Neural cell (in vitro differentiated cells): Measurements from ENCODE around the gene COTL1. TPM values are rescaled to one million over a fixed set of nuclear protein-coding genes. Genes with fewer than 3 reads are reported as not detected.

Experiments used
- H2AFZ ChIP-seq: fragments of 200-600, 300-800 bp; sonication (generic), shearing (Covaris generic); 2 replicates; pipeline ENCODE4 v1.6.0; 2014; ENCODE audit warnings: low read depth, mild to moderate bottlenecking, antibody characterized with exemption, low read length, moderate library complexity
- H3F3A ChIP-seq: fragments of 200-600 bp; shearing (Covaris generic); 2 replicates; pipeline ENCODE4 v1.6.1; 2016; ENCODE audit warnings: mild to moderate bottlenecking, moderate library complexity, mixed read lengths, antibody characterized with exemption, low read length; ENCODE audit not compliant: insufficient read depth, poor library complexity, severe bottlenecking
- H3K27ac ChIP-seq: fragments of 200-600, 300-800 bp; sonication (generic), shearing (Covaris generic); 2 replicates; pipeline ENCODE4 v1.5.1; 2014; ENCODE audit warnings: mild to moderate bottlenecking, low read length, moderate library complexity
- H3K27me3 ChIP-seq: fragments of 300-800, 200-600 bp; sonication (generic), shearing (Covaris generic); 2 replicates; pipeline ENCODE4 v1.6.0; 2014; ENCODE audit warnings: mild to moderate bottlenecking, low read depth, low read length, moderate library complexity; ENCODE audit not compliant: insufficient read depth
- H3K36me3 ChIP-seq: fragments of 300-800, 200-600 bp; sonication (generic), shearing (Covaris generic); 2 replicates; pipeline ENCODE4 v1.5.1; 2014; ENCODE audit warnings: mild to moderate bottlenecking, antibody characterized with exemption, low read length, moderate library complexity; ENCODE audit not compliant: insufficient read depth
- H3K4me2 ChIP-seq: fragments of 300-800, 200-600 bp; sonication (generic), shearing (Covaris generic); 2 replicates; pipeline ENCODE4 v1.6.0; 2014; ENCODE audit warnings: mild to moderate bottlenecking, low read length
- H3K4me3 ChIP-seq: fragments of 300-800, 200-600 bp; sonication (generic), shearing (Covaris generic); 2 replicates; pipeline ENCODE4 v1.5.1; 2014; ENCODE audit warnings: mild to moderate bottlenecking, low read length, moderate library complexity
- H3K79me2 ChIP-seq: fragments of 200-600 bp; shearing (Covaris generic); replicated peaks from 2 replicates; pipeline ENCODE4 v1.6.0; 2014; ENCODE audit warnings: mild to moderate bottlenecking, low read length, moderate library complexity; ENCODE audit not compliant: insufficient read depth
- H3K9ac ChIP-seq: fragments of 300-800, 200-600 bp; sonication (generic), shearing (Covaris generic); 2 replicates; pipeline ENCODE4 v1.6.1; 2016; ENCODE audit warnings: mild to moderate bottlenecking, low read length, mixed read lengths
- H3K9me2 ChIP-seq: fragments of 200-600 bp; shearing (Covaris generic); 2 replicates; pipeline ENCODE4 v1.6.1; 2016; ENCODE audit warnings: mild to moderate bottlenecking, low read length, mixed read lengths; ENCODE audit not compliant: insufficient read depth
- H3K9me3 ChIP-seq: fragments of 200-600, 300-800 bp; sonication (generic), shearing (Covaris generic); 2 replicates; pipeline ENCODE4 v1.6.1; 2016; ENCODE audit warnings: mild to moderate bottlenecking, mixed run types, low read length, moderate library complexity, mixed read lengths
- H4K20me1 ChIP-seq: fragments of 200-600 bp; shearing (Covaris generic); 2 replicates; pipeline ENCODE4 v1.6.1; 2016; ENCODE audit warnings: mild to moderate bottlenecking, mixed run types; ENCODE audit not compliant: insufficient read depth
- EP300 ChIP-seq: fragments of 450-650 bp; conservative IDR thresholded peaks from 2 replicates; pipeline ENCODE4 v1.6.1; 2014; ENCODE audit warnings: antibody characterized with exemption, mild to moderate bottlenecking, moderate library complexity; ENCODE audit not compliant: poor library complexity, severe bottlenecking
- EZH2 ChIP-seq: fragments of 200-600, 300-800 bp; shearing (Covaris generic), sonication (generic); IDR thresholded peaks from 2 replicates; pipeline ENCODE4 v1.6.1; 2014; ENCODE audit warnings: antibody characterized with exemption, low read length, borderline replicate concordance, mild to moderate bottlenecking; ENCODE audit not compliant: insufficient read depth, poor library complexity, severe bottlenecking
- MXI1 ChIP-seq: fragments of 450-650 bp; conservative IDR thresholded peaks from 2 replicates; pipeline ENCODE4 v1.6.1; 2014; ENCODE audit warnings: antibody characterized with exemption, mild to moderate bottlenecking; ENCODE audit not compliant: poor library complexity, severe bottlenecking
- POLR2AphosphoS5 ChIP-seq: IDR thresholded peaks from 2 replicates; pipeline ENCODE4 v1.6.1; 2012
- RAD21 ChIP-seq: fragments of 450-650 bp; conservative IDR thresholded peaks from 2 replicates; pipeline ENCODE4 v1.6.1; 2014; ENCODE audit warnings: antibody characterized with exemption, mild to moderate bottlenecking, moderate library complexity
- REST ChIP-seq: IDR thresholded peaks from 2 replicates; pipeline ENCODE4 v1.6.1; 2012; ENCODE audit warnings: borderline replicate concordance
- SMC3 ChIP-seq: fragments of 450-650 bp; conservative IDR thresholded peaks from 2 replicates; pipeline ENCODE4 v1.6.1; 2014; ENCODE audit warnings: antibody characterized with exemption, mild to moderate bottlenecking, moderate library complexity; ENCODE audit not compliant: poor library complexity
- TAF1 ChIP-seq: IDR thresholded peaks from 2 replicates; pipeline ENCODE4 v1.6.1; 2012; ENCODE audit warnings: low read depth
- polyA plus RNA-seq: library from polyadenylated mRNA; depleted of rRNA; stranded (reverse); fragments of >200 nt; gene quantifications from 2 replicates; pipeline ENCODE4 v1.2.3, GENCODE V29; 2014
- TF ChIP-seq, protein P1 (sequence below): fragments of 450-650 bp; IDR thresholded peaks from 2 replicates; pipeline ENCODE4 v1.5.1; 2014; ENCODE audit warnings: antibody characterized with exemption, mild to moderate bottlenecking, moderate library complexity; ENCODE audit not compliant: poor library complexity, severe bottlenecking

Gene COTL1
- polyA plus RNA-seq, 1 donor from 2014 or later: 86.6 TPM

DNA sequence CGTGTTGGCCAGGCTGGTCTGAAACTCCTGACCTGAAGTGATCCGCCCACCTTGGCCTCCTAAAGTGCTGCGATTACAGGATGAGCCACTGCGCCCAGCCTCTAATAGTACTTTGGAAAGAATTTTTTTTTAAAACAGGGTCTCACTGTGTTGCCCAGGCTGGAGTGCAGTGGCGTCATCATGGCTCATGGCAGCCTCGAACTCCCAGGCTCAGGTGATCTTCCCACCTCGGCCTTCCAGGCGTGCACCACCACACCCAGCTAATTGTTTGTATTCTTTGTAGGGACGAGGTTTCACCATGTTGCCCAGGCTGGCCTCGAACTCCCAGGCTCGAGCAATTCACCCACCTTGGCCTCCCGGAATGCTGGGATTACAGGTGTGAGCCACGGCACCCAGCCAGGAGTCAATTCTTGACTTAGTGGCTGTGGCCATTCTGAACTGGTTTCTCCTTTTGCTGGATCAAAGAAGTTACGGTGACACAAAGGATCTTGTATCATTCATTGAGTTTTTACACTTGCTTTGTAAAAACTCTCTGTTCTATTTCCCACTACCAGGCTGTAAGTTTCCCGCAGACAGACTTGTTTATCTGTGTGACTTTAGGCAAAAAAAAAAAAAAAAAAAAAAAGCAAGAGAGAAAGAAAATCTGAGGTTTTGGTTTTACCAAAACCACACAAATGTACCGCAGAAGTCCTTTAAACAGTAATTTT is 12.7 kb upstream of the COTL1 start:
- Histone ChIP-seq H3K9me2 (no peaks in the 10 kb centered on the region), H2AFZ (no peak overlapping the region), H3K9me3 (no peaks in the 10 kb centered on the region), H3K79me2 (no peaks in the 10 kb centered on the region), H3K27ac (no peak overlapping the region), H3K36me3 (no peaks in the 10 kb centered on the region), H3K27me3 (no peaks in the 10 kb centered on the region), H3F3A (no peaks in the 10 kb centered on the region), H3K9ac (no peak overlapping the region), H3K4me2 (no peak overlapping the region), H4K20me1 (no peaks in the 10 kb centered on the region), H3K4me3 (no peak overlapping the region)
- TF ChIP-seq, protein P1, sequence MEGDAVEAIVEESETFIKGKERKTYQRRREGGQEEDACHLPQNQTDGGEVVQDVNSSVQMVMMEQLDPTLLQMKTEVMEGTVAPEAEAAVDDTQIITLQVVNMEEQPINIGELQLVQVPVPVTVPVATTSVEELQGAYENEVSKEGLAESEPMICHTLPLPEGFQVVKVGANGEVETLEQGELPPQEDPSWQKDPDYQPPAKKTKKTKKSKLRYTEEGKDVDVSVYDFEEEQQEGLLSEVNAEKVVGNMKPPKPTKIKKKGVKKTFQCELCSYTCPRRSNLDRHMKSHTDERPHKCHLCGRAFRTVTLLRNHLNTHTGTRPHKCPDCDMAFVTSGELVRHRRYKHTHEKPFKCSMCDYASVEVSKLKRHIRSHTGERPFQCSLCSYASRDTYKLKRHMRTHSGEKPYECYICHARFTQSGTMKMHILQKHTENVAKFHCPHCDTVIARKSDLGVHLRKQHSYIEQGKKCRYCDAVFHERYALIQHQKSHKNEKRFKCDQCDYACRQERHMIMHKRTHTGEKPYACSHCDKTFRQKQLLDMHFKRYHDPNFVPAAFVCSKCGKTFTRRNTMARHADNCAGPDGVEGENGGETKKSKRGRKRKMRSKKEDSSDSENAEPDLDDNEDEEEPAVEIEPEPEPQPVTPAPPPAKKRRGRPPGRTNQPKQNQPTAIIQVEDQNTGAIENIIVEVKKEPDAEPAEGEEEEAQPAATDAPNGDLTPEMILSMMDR: no peak

GRCh38 chr16:84630009-84630408 is 12.1 kb upstream of the COTL1 start:
- H3K4me3 ChIP-seq: no peak overlapping the region
- H3K9me3 ChIP-seq: no peaks in the 10 kb centered on the region
- H4K20me1 ChIP-seq: no peaks in the 10 kb centered on the region
- no peak overlapping the region for H3K4me2 ChIP-seq
- no peak overlapping the region for H3K9ac ChIP-seq
- no peaks in the 10 kb centered on the region for H3K9me2 ChIP-seq
- H3K27me3 ChIP-seq: no peaks in the 10 kb centered on the region
- H3K36me3 ChIP-seq: no peaks in the 10 kb centered on the region
- no peak overlapping the region for H2AFZ ChIP-seq
- no peaks in the 10 kb centered on the region for H3K79me2 ChIP-seq
- H3K27ac ChIP-seq: no peak overlapping the region
- H3F3A ChIP-seq: no peaks in the 10 kb centered on the region
- TF ChIP-seq, protein P1: no peak
- TF ChIP-seq RAD21 (no peak), EP300 (no peak), REST (no peak), MXI1 (no peak), POLR2AphosphoS5 (no peak), SMC3 (no peak), TAF1 (no peak), EZH2 (no peak)
